GM12874 (cell line): ENCODE measurements around the gene FAM50A.

ENCODE experiments used
- TF ChIP-seq, protein P1 (sequence below): IDR thresholded peaks from 2 replicates; pipeline ENCODE4 v1.5.1; 2011; ENCODE audit warnings: low read depth, mild to moderate bottlenecking, control low read depth, low read length, moderate library complexity; ENCODE audit not compliant: insufficient read depth

Gene FAM50A

DNA sequence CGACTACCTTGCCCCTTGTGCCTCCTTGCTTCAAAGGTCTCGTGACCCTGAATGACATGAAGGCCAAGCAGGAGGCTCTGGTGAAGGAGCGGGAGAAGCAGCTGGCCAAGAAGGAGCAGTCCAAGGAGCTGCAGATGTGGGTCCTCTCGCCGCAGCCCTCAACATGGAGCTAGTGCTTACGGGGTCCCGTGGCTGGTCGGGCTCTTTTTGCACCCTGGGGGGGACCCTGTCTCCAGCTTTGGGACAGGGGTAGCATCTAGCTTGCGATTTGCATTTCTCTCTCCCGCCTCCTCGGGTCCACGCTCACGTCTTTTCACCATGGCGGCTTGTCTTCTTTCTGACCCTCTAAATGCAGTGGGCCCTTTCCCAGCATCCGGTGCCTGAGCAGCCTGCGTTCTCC, 1.8 kb downstream of the FAM50A start:
- TF ChIP-seq, protein P1, sequence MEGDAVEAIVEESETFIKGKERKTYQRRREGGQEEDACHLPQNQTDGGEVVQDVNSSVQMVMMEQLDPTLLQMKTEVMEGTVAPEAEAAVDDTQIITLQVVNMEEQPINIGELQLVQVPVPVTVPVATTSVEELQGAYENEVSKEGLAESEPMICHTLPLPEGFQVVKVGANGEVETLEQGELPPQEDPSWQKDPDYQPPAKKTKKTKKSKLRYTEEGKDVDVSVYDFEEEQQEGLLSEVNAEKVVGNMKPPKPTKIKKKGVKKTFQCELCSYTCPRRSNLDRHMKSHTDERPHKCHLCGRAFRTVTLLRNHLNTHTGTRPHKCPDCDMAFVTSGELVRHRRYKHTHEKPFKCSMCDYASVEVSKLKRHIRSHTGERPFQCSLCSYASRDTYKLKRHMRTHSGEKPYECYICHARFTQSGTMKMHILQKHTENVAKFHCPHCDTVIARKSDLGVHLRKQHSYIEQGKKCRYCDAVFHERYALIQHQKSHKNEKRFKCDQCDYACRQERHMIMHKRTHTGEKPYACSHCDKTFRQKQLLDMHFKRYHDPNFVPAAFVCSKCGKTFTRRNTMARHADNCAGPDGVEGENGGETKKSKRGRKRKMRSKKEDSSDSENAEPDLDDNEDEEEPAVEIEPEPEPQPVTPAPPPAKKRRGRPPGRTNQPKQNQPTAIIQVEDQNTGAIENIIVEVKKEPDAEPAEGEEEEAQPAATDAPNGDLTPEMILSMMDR = no peak

DNA sequence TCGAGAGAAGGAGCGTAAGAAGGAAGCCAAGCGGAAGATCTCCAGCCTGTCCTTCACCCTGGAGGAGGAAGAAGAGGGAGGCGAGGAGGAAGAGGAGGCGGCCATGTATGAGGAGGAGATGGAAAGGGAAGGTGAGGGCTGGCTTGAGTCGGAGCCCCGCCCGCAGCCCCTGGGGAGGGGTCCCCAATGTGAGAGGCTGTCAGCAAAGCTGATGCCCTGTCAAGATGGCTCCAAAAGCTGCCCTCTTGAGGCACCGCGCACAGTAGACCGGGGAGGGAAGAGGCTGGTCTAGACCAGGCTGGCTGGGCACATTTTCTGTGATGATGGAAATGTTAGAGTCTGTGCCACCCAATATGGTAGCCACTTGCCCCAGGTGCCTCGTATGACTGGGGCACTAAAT, 2.5 kb downstream of the FAM50A start:
- TF ChIP-seq, protein P1 = no peak

DNA sequence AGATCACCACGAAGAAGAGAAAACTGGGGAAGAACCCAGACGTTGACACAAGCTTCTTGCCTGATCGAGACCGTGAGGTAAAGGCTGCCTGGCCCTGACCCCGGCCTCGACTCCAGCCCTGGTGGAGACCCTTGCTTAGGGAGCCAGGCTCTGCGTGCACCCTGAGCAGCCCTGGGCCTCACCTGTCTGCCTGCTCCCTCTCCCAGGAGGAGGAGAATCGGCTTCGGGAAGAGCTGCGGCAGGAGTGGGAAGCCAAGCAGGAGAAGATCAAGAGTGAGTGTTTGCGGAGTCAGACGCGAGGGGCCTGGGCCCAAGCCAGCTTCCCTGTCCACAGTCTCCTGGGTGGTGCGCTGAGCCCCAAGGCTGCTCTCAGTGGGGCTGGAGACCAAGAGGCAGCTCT, 4.5 kb downstream of the FAM50A start:
- TF ChIP-seq, protein P1 = no peak

DNA sequence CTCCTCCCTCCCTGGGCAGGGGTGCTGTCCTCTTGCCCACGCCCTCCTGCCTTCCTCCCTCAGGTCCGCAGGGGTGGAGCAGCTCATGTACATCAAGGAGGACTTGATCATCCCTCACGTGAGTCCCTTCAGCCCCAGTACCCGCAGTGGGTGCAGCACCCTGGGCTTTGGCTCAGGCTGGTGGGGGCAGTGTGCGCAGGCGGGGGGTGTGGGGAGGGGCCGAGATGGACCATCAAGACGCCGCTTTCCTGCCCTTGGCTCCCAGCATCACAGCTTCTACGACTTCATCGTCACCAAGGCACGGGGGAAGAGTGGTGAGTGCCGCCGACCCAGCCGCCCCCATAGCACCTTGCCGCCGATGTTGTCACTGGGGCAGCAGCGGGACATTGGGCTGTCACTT, 5.7 kb downstream of the FAM50A start:
- TF ChIP-seq, protein P1 = no peak

DNA sequence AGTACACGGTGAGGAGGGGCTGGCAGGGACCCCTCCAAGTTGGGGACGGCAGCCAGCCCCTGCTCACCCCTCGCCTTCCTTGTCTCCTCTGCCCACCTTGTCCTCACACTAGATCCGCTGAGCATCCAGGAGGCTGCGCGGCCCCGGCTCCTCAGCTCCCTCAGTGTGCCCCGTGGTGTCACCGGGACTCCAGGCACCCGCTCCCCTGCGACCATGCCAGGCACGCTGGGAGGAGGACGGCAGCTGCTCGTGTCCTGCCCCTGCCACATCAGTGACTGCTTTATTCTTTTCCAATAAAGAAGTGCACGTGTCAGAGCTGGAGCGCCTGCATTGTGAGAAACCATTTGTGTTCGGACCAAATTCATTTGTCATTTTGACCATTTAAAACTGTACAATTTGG, 6.4 kb downstream of the FAM50A start:
- TF ChIP-seq, protein P1 = no peak

DNA sequence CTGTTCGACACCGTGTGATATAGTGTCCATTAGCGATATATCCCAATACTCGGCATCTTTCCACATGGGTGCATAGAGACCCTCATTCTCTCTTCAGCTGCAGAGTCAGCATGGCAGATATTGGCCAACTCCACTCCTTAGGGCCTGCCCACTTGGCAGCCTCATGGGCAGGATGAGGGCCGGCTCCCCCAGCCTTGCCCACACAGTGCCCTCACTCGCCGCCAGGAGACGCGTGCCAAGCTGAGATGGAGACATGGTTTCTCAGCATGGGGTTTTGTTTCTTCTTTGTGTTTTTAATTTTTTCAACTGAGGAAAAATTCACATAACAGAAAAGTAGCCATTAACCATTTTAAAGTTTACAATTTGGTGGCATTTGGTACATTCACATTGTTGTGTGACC, 8.9 kb downstream of the FAM50A start:
- TF ChIP-seq, protein P1 = no peak

DNA sequence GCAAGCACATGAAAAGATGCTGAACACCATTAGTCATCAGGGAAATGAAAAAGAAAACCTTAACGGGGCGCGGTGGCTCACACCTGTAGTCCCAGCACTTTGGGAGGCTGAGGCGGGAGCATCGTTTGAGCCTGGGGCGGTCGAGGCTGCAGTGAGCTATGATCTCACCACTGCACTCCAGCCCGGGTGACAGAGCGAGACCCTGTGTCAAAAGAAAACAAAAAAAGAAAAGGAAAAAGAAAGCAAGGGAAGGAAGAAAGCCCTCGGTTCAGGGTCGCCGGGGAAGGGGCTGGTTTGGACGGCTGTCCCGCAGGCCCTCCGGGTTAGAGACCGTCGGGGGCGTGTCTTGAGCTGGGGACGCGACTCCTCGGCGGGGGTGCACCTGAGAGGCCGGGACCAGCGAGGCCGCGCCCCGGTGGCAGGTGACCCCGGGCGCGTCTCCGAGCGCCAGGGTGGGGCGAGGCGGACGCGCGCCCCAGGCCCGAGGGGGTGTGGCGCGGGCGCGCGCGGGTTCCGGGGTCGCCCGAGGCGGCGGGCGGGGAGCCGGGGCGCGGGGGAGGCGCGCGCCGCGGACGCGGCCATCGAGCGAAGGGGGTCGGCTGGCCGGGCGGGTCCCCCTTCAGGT, 13.7 kb downstream of the FAM50A start:
- TF ChIP-seq, protein P1 = no peak
